GM15510 (cell line): ENCODE measurements around the gene KLHL25.

Experiments
- POLR2A ChIP-seq: IDR thresholded peaks from 3 replicates; pipeline ENCODE4 v1.6.1; 2011; ENCODE audit warnings: borderline replicate concordance; ENCODE audit not compliant: insufficient read length; ENCODE audit errors: extremely low read depth

KLHL25 gene

GRCh38 chr15:85727068-85727467 lies 67.7 kb downstream of the KLHL25 start:
- no peak for TF ChIP-seq POLR2A

- no peak for TF ChIP-seq POLR2A
These were observed 68.3 kb downstream of the KLHL25 start for GRCh38 chr15:85726454-85726853.

DNA sequence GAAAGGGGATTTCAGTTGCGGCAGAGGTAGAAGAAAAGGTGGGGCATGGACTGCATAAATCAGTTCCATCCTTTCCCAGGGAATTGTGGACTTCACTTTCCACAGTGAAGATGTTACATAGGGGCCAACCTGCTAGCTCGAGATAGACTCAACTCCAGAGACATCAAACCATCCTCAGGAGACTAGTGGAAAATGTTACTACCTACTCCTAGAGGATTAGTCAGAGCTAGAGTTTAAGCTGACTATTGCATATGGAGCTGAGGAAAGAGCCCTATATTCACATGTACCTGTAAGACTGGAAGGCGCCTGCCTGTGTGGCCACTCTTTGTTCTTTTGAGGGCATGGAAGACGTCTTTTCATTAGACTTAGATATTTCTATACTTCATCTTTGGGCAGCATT lies 69.2 kb downstream of the KLHL25 start:
- TF ChIP-seq POLR2A = no peak

GRCh38 chr15:85725019-85725418 lies 69.7 kb downstream of the KLHL25 start:
- TF ChIP-seq POLR2A = no peak

GRCh38 chr15:85723960-85724945 lies 70.5 kb downstream of the KLHL25 start:
- no peak for TF ChIP-seq POLR2A

DNA sequence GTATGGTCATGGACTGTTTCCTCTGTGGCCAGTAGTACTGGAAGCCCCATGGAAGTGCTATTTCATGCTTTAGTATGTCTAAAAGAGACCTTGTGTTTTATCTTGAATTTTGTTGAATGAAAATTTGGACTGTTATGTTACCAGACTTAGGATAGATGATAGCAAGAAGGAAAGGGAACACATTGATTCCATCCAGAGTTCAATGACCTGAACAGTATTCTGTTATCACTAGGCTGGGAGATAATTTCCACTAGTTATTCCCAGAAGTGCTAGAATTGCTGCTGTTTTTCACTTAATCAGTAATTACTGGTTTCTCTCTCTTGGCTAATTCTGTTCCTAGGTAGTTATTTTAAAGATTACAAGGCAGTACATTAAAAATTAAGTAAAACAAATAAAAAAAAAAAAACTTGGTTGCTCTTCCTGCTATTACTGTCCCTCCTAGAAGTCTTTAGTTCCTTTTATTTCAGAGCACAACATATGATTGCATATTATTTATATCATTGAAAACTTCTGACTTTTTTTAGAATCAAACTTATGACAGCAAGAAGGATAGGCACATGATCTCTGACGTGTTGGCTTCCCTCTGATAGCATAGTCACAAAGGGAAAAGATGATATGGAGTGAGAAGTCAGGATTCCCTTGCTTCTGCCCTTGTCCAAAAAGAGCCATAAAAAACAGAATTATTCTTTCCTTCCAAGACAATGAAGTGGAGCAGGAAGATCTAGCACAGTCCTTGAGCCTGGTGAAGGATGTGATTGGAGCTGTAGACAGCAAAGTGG lies 72.2 kb downstream of the KLHL25 start:
- no peak for TF ChIP-seq POLR2A

- no peak for TF ChIP-seq POLR2A
These were observed 75.7 kb downstream of the KLHL25 start for GRCh38 chr15:85718981-85719380.

DNA sequence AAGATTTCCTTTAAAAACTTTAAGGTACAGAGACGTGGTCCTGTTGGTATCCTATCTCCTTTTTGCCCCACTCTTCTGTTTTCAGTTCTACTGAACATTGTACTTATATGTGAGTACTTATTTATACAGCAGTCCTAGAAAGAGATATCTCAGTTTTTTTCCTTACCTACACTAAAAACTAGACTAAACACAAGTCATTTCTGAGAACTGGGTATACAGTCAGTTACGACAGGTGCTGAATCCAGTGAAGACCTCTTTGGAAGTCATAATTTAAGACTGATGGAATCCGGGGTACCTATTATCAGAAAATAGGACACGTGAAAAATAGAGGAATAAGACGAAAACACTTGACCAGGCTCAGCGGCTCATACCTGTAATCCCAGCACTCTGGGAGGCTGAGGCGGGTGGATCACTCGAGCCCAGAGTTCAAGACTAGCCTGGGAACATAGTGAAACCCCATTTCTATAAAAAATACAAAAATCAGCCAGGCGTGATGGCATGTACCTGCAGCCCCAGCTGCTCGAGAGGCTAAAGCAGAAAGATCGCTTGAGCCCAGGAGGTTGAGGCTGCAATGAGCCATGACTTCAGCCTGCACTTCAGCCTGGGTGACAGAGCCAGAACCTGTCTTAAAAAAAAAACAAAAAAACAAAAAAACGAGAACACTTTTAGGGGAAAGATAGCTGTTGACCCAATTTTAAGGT lies 76.3 kb downstream of the KLHL25 start:
- TF ChIP-seq POLR2A = no peak

DNA sequence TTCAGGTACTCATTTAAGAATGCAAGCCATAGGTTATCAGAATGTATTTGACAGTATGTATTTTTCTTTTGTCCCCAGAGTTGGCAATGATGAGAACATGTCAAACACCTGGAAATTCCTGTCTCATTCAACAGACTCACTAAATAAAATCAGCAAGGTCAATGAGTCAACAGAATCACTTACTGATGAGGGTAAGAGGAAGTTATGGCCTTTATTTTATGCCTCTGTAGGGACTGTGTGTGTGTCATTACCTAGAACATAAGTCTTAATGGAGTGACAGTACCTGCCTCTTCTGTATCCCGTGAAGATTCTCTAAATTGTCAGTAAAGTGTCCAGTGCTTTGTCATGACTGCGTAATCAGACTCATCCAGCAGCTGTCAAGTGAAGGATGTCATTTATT lies 77.5 kb downstream of the KLHL25 start:
- TF ChIP-seq POLR2A = no peak

DNA sequence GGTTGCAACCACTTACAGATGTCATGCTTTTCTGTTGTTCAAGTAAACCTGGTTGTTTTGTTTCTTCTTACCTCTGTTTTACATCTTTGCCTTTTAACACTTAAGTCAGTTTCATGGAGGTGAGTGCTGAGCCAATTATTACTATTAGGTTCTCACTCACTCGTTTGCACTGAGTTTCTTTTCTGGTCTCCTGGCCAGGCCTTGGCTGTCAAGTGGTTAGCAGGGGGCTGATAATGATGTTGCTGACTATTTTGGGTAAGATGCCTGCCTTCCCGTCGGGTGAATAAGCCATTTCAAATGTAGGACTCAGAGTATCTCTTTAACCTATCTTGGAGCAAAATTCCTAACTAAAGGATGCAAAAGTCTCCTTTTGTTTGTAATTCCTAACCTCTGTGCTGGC lies 78.5 kb downstream of the KLHL25 start:
- no peak for TF ChIP-seq POLR2A

GRCh38 chr15:85711580-85712192 lies 83.0 kb downstream of the KLHL25 start:
- TF ChIP-seq POLR2A = no peak

- TF ChIP-seq POLR2A = peak; percentile 16
These were observed 84.3 kb downstream of the KLHL25 start for GRCh38 chr15:85710340-85710842.
